ENCODE results near the gene DALRD3. TPM values are rescaled to one million over a fixed set of nuclear protein-coding genes. Genes with fewer than 3 reads are reported as not detected.

DALRD3 gene
- total RNA-seq, 1 experiment from 2014 or later = 53.4 TPM

DNA sequence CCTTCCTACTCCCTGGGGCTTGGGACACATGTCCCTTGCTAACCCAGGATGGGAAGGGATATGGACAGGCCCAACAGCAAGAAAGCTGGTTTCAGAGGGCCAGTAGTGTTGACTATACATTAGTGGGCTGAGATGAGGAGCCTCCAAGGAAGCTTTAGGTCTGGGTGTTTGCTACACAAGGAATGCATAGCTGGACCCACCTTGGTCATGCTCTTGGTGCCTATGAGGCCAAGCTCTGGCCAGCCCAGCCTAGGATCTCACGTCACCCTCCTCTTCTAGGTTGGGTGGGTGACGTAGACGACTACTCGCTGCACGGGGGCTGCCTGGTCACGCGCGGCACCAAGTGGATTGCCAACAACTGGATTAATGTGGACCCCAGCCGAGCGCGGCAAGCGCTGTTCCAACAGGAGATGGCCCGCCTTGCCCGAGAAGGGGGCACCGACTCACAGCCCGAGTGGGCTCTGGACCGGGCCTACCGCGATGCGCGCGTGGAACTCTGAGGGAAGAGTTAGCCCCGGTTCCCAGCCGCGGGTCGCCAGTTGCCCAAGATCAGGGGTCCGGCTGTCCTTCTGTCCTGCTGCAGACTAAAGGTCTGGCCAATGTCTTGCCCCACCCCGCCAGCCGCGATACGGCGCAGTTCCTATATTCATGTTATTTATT, 11.8 kb downstream of the DALRD3 start:
- H2AFZ ChIP-seq (ENCODE audit: low read length) = no peak overlapping the region
- H4K20me1 ChIP-seq (ENCODE audit: insufficient read depth, low read depth, low read length) = peaks cover 7% of the 10 kb centered on the region; the same call in 1 of the 2 replicates
- H3K36me3 ChIP-seq (ENCODE audit: insufficient read depth, low read length) = no peaks in the 10 kb centered on the region
- H3K4me3 ChIP-seq (ENCODE audit: low read length) = peak overlapping the region; percentile 82
- peak overlapping the region; percentile 77 for H3K9ac ChIP-seq (ENCODE audit: low read length)
- no peak for DNase-seq
- peaks cover 23% of the 10 kb centered on the region for H3K4me1 ChIP-seq (ENCODE audit: low read length)
- H3K27ac ChIP-seq (ENCODE audit: low read length) = no peak overlapping the region
- no peaks in the 10 kb centered on the region for H3K27me3 ChIP-seq (ENCODE audit: low read length)
- peak overlapping the region; percentile 93 for H3K4me2 ChIP-seq (ENCODE audit: low read depth, low read length, poor library complexity, severe bottlenecking)
- H3K9me3 ChIP-seq (ENCODE audit: low read length) = no peaks in the 10 kb centered on the region
- peaks cover 25% of the 10 kb centered on the region for H3K79me2 ChIP-seq (ENCODE audit: low read length)
- H3K9me2 ChIP-seq (replicated peaks; ENCODE audit: insufficient read depth, low read length) = no peaks in the 10 kb centered on the region

DNA sequence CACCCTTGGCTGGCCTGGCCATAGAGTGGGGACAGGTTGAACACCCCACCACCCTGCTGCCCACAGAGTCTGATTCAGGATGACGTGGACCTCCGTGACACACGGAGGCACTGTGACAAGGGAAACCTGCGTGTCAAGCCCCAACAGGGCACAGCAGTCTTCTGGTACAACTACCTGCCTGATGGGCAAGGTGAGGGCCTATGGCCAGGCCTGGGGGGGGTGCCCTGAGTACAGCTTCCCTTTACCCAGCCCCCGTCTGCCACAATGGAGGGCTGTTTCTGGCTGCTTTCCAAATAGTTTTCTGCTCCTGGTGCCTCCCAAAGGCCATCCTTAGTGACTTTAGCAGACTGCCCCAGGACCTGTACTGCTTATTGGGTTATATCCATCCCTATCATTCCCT, 12.4 kb downstream of the DALRD3 start:
- DNase-seq = no peak
- H4K20me1 ChIP-seq (ENCODE audit: insufficient read depth, low read depth, low read length) = peaks cover 7% of the 10 kb centered on the region; the same call in 1 of the 2 replicates
- H3K9me2 ChIP-seq (replicated peaks; ENCODE audit: insufficient read depth, low read length) = no peaks in the 10 kb centered on the region
- no peaks in the 10 kb centered on the region for H3K36me3 ChIP-seq (ENCODE audit: insufficient read depth, low read length)
- no peaks in the 10 kb centered on the region for H3K9me3 ChIP-seq (ENCODE audit: low read length)
- H2AFZ ChIP-seq (ENCODE audit: low read length) = no peak overlapping the region
- H3K27me3 ChIP-seq (ENCODE audit: low read length) = no peaks in the 10 kb centered on the region
- no peak overlapping the region for H3K27ac ChIP-seq (ENCODE audit: low read length)
- peak overlapping the region; percentile 77 for H3K9ac ChIP-seq (ENCODE audit: low read length)
- H3K4me3 ChIP-seq (ENCODE audit: low read length) = peak overlapping the region; percentile 82
- H3K79me2 ChIP-seq (ENCODE audit: low read length) = peaks cover 22% of the 10 kb centered on the region
- peak overlapping the region; percentile 93 for H3K4me2 ChIP-seq (ENCODE audit: low read depth, low read length, poor library complexity, severe bottlenecking)
- peaks cover 23% of the 10 kb centered on the region for H3K4me1 ChIP-seq (ENCODE audit: low read length)

DNA sequence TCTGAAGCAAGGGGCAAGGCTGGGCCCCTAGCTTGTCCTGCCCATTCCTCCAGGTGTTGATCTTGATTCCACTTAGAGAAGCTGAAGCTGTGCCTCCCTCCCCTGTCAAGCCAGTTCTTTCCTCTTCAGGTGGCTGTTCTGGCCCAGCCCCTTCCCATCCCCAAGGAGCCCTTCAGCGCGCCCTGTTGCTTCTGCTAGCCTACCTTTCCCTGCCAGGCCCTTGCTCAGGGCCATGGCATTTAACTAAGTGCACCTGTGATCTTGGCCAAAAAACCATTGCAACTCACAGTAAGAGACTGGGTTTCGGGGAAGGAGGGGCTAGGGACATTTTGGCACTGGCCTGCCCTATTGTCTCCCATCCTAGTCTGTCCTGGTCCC, 13.1 kb downstream of the DALRD3 start:
- Histone ChIP-seq H3K9me2 (replicated peaks; ENCODE audit: insufficient read depth, low read length) (no peaks in the 10 kb centered on the region), H3K4me1 (ENCODE audit: low read length) (peaks cover 23% of the 10 kb centered on the region), H3K4me2 (ENCODE audit: low read depth, low read length, poor library complexity, severe bottlenecking) (no peak overlapping the region)

DNA sequence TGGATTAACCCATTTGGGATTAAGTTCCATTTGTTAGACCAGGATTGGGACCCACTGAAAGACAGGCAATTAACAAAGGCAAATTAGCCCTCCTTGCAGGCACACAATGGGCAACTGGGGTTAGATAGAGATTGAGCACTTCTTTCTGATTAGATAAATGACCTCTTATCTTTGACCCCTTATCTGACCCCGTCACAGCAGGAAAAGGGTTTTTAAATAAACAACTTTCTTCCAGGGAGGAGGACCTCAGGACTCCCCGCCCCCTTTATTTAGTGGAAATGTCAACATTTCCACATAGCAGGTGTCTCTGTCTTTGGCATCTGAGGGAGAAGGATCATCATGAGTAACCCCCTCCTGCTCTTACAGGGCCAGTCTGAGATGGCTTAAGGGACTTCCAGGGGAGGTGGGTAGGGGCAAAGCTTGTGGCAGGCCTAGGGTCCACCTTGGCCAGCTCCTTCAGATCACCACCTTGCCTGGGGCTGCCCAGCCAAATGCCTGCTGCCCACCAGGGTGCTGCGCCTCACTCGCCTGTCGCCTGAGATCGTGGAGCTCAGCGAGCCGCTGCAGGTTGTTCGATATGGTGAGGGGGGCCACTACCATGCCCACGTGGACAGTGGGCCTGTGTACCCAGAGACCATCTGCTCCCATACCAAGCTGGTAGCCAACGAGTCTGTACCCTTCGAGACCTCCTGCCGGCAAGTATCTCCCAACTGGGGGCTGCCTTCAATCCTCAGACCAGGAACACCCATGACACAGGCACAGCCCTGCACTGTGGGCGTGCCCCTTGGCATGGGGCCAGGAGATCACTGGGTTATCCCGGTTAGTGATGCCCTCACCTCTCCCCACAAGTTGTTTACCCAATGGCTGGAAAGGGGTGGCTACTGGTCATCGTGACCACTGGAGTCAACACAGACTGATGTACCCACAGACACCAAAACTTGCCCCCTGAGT, 13.8 kb downstream of the DALRD3 start:
- no peaks in the 10 kb centered on the region for H3K9me3 ChIP-seq (ENCODE audit: low read length)
- H3K79me2 ChIP-seq (ENCODE audit: low read length) = peaks cover 20% of the 10 kb centered on the region
- no peaks in the 10 kb centered on the region for H3K27me3 ChIP-seq (ENCODE audit: low read length)
- DNase-seq = no peak
- no peaks in the 10 kb centered on the region for H3K36me3 ChIP-seq (ENCODE audit: insufficient read depth, low read length)
- peaks cover 23% of the 10 kb centered on the region for H3K4me1 ChIP-seq (ENCODE audit: low read length)
- H2AFZ ChIP-seq (ENCODE audit: low read length) = no peak overlapping the region
- H3K9me2 ChIP-seq (replicated peaks; ENCODE audit: insufficient read depth, low read length) = no peaks in the 10 kb centered on the region
- no peak overlapping the region for H3K9ac ChIP-seq (ENCODE audit: low read length)
- H3K27ac ChIP-seq (ENCODE audit: low read length) = no peak overlapping the region
- H3K4me3 ChIP-seq (ENCODE audit: low read length) = no peak overlapping the region
- peaks cover 7% of the 10 kb centered on the region; the same call in 1 of the 2 replicates for H4K20me1 ChIP-seq (ENCODE audit: insufficient read depth, low read depth, low read length)
- no peak overlapping the region for H3K4me2 ChIP-seq (ENCODE audit: low read depth, low read length, poor library complexity, severe bottlenecking)

More for the DNA sequence above, 13.1 kb downstream of the DALRD3 start:
- no peak overlapping the region for H3K27ac ChIP-seq (ENCODE audit: low read length)
- H3K27me3 ChIP-seq (ENCODE audit: low read length) = no peaks in the 10 kb centered on the region
- H3K79me2 ChIP-seq (ENCODE audit: low read length) = peaks cover 22% of the 10 kb centered on the region
- H2AFZ ChIP-seq (ENCODE audit: low read length) = no peak overlapping the region
- H3K36me3 ChIP-seq (ENCODE audit: insufficient read depth, low read length) = no peaks in the 10 kb centered on the region
- DNase-seq = no peak
- H3K9me3 ChIP-seq (ENCODE audit: low read length) = no peaks in the 10 kb centered on the region
- peaks cover 7% of the 10 kb centered on the region; the same call in 1 of the 2 replicates for H4K20me1 ChIP-seq (ENCODE audit: insufficient read depth, low read depth, low read length)
- no peak overlapping the region for H3K4me3 ChIP-seq (ENCODE audit: low read length)
- no peak overlapping the region for H3K9ac ChIP-seq (ENCODE audit: low read length)

DNA sequence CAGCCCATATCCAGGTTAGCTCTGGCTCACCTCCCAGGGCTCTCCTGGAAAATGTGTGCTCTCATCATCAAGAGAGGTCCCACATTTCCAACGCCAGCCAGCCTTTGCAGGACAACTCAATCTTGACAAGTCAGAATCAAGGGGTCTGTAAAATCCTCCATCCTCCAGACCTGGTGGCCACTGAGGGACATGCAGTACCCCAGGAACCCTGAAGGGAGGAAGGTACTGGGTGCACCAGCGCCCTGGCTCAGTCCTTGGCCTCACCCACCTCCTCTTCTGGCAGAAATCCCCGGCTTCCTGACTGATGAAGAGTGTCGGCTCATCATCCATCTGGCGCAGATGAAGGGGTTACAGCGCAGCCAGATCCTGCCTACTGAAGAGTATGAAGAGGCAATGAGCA, 17.2 kb downstream of the DALRD3 start:
- Histone ChIP-seq H3K27me3 (ENCODE audit: low read length) (no peaks in the 10 kb centered on the region), H2AFZ (ENCODE audit: low read length) (no peak overlapping the region), H3K79me2 (ENCODE audit: low read length) (no peaks in the 10 kb centered on the region; the same call in 1 of the 2 replicates), H3K36me3 (ENCODE audit: insufficient read depth, low read length) (no peaks in the 10 kb centered on the region), H3K4me2 (ENCODE audit: low read depth, low read length, poor library complexity, severe bottlenecking) (no peak overlapping the region), H3K27ac (ENCODE audit: low read length) (no peak overlapping the region), H3K9me2 (replicated peaks; ENCODE audit: insufficient read depth, low read length) (no peaks in the 10 kb centered on the region), H3K9ac (ENCODE audit: low read length) (no peak overlapping the region), H4K20me1 (ENCODE audit: insufficient read depth, low read depth, low read length) (no peaks in the 10 kb centered on the region), H3K4me1 (ENCODE audit: low read length) (peaks cover 4% of the 10 kb centered on the region), H3K9me3 (ENCODE audit: low read length) (no peaks in the 10 kb centered on the region), H3K4me3 (ENCODE audit: low read length) (no peak overlapping the region)
- DNase-seq = no peak

- H2AFZ ChIP-seq (ENCODE audit: low read length) = no peak overlapping the region
- H3K27ac ChIP-seq (ENCODE audit: low read length) = no peak overlapping the region
- 0 out of 2 replicates have a peak, but pooled peaks cover 2% of the 10 kb centered on the region for H3K36me3 ChIP-seq (ENCODE audit: insufficient read depth, low read length)
- no peak overlapping the region for H3K4me3 ChIP-seq (ENCODE audit: low read length)
- DNase-seq = no peak
- no peaks in the 10 kb centered on the region for H3K9me3 ChIP-seq (ENCODE audit: low read length)
- no peak overlapping the region for H3K9ac ChIP-seq (ENCODE audit: low read length)
- H3K27me3 ChIP-seq (ENCODE audit: low read length) = no peaks in the 10 kb centered on the region
- no peak overlapping the region for H3K4me2 ChIP-seq (ENCODE audit: low read depth, low read length, poor library complexity, severe bottlenecking)
- H3K4me1 ChIP-seq (ENCODE audit: low read length) = no peaks in the 10 kb centered on the region
- H3K79me2 ChIP-seq (ENCODE audit: low read length) = peaks cover 8% of the 10 kb centered on the region; the same call in 1 of the 2 replicates
- no peaks in the 10 kb centered on the region for H4K20me1 ChIP-seq (ENCODE audit: insufficient read depth, low read depth, low read length)
- no peaks in the 10 kb centered on the region for H3K9me2 ChIP-seq (replicated peaks; ENCODE audit: insufficient read depth, low read length)
These were observed 19.1 kb downstream of the DALRD3 start for GRCh38 chr3:48999085-48999858.

DNA sequence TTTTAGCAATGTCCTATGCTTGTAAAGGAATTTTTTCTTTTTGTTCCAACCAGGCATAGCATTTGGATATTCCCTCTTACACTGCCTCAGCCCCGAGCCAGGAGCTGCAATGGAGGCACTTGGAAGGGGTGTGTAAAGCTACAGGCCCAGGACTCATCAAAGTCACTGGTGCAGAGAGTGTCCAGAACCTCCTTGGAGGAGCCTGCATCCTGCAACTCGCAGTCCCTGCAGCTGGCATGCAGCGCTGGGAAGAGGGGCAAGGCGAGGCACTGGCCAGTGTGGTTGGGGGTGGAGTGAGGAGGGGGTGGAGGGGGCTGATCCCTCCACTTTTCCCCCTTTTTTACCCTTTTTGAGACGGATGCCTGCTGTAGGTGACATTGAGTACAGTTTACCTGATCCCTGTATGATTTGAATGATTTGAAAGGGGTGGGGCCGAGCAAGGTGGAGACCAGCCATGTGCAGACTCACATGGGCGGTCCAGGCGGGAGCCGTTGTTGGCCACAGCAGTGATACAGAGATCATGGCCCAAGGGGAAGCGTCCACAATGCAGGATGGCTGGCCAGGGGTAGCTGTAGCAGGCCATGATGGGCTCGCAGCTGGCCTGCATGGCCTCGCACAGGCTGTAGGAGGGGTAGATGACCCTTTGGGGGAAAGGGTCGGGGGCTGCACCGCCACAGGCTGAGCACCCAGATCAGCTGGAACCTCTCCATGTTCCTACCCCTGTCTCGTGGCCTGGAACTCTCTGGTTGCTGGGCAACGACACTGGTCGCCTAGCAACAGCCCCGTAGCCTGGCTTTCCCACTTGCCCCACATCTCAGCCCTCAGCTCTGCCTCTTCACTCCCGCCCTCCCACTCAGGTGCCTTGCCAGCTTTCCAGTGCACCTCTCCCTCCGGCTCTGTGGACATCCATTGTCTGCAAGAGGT, 20.4 kb downstream of the DALRD3 start:
- Histone ChIP-seq H2AFZ (ENCODE audit: low read length) (no peak overlapping the region), H3K4me2 (ENCODE audit: low read depth, low read length, poor library complexity, severe bottlenecking) (no peak overlapping the region), H3K9me3 (ENCODE audit: low read length) (no peaks in the 10 kb centered on the region), H3K36me3 (ENCODE audit: insufficient read depth, low read length) (0 out of 2 replicates have a peak, but pooled peaks cover 2% of the 10 kb centered on the region), H3K9me2 (replicated peaks; ENCODE audit: insufficient read depth, low read length) (no peaks in the 10 kb centered on the region), H3K79me2 (ENCODE audit: low read length) (peaks cover 15% of the 10 kb centered on the region; the same call in 1 of the 2 replicates), H3K4me3 (ENCODE audit: low read length) (no peak overlapping the region), H3K9ac (ENCODE audit: low read length) (no peak overlapping the region), H3K27me3 (ENCODE audit: low read length) (no peaks in the 10 kb centered on the region), H3K4me1 (ENCODE audit: low read length) (no peaks in the 10 kb centered on the region), H4K20me1 (ENCODE audit: insufficient read depth, low read depth, low read length) (no peaks in the 10 kb centered on the region), H3K27ac (ENCODE audit: low read length) (no peak overlapping the region)
- DNase-seq = no peak
